T-helper 1 cell (primary cell): Measurements from ENCODE around the gene CYP4F3.
"Not testable (repeated sequence)": the region's sequence is repeated elsewhere in the genome, so short reads cannot be mapped to it uniquely, and the experiment has no call there.

Experiments
- DNase-seq, 5 donors: peaks; one replicate each; pipeline ENCODE4 v3.0.0-alpha.2; 2012 to 2020

CYP4F3 gene

GRCh38 chr19:15671237-15671821 lies 30.6 kb downstream of the CYP4F3 start:
- no peak for DNase-seq

GRCh38 chr19:15671891-15672579 lies 31.3 kb downstream of the CYP4F3 start:
- no peak for DNase-seq

GRCh38 chr19:15672580-15673175 lies 32.0 kb downstream of the CYP4F3 start, which contains the start of gene CYP4F12:
CYP4F12 (plus strand) TSS chr19:15673087; CDS start chr19:15673530, 443 bp downstream.
- DNase-seq = peak in 1 of 5 donors; percentile 3

- DNase-seq = no peak
Measured at GRCh38 chr19:15673176-15673654, 32.5 kb downstream of the CYP4F3 start.

GRCh38 chr19:15675560-15675959 lies 34.9 kb downstream of the CYP4F3 start:
- no peak for DNase-seq

GRCh38 chr19:15679089-15679488 lies 38.4 kb downstream of the CYP4F3 start:
- no peak for DNase-seq

- DNase-seq = not testable (repeated sequence)
Measured at GRCh38 chr19:15679865-15680264, 39.2 kb downstream of the CYP4F3 start.

GRCh38 chr19:15680478-15681322 lies 40.0 kb downstream of the CYP4F3 start:
- no peak for DNase-seq

- no peak for DNase-seq
Measured at GRCh38 chr19:15683411-15683810, 42.7 kb downstream of the CYP4F3 start.

GRCh38 chr19:15684828-15685227 lies 44.1 kb downstream of the CYP4F3 start:
- DNase-seq = no peak

- DNase-seq = no peak
Measured at GRCh38 chr19:15696654-15697194, 56.0 kb downstream of the CYP4F3 start.

- no peak for DNase-seq
Measured at GRCh38 chr19:15701757-15702533, 61.2 kb downstream of the CYP4F3 start.

- DNase-seq = peak in 1 of 5 donors; percentile 4
Measured at GRCh38 chr19:15702534-15702930, 61.8 kb downstream of the CYP4F3 start.
